A549 (cell line): ENCODE results near the gene ZNF536. TPM values are rescaled to one million over a fixed set of nuclear protein-coding genes. Genes with fewer than 3 reads are reported as not detected.

Experiments
- ATAC-seq, 2 experiments: fragments of 200-7000 bp in 1 of 2; fragments of >200 bp in 1 of 2; cut with Nextera tagmentation in 1 of 2; cut with Tn5 transposase in 1 of 2; 3 replicates each; pipeline versions ENCODE4 v1.8.0 to v1.9.1; 2018 to 2020; ENCODE audit warnings: mild to moderate bottlenecking in 1 of 2, moderate library complexity in 1 of 2
- CTCF ChIA-PET: fragments of 300-600 bp; sonication (Branson Sonifier 250); formaldehyde crosslinking; extraction: SDS; loops from one replicate; lab custom pipeline; 2021; ENCODE audit warnings: antibody characterized with exemption, inconsistent platforms; lab: Yijun Ruan, JAX
- POLR2A ChIA-PET: fragments of 350-600 bp; formaldehyde crosslinking; extraction: SDS; loops from one replicate; lab custom pipeline; 2021; ENCODE audit warnings: antibody characterized with exemption, inconsistent platforms; lab: Yijun Ruan, JAX
- DNase-seq, 2 experiments: peaks; one replicate each; pipeline versions ENCODE4 v3.0.0 to v3.0.0-alpha.2; 2011 to 2016; ENCODE audit warnings: low read depth in 1 of 2, low spot score in 1 of 2
- FAIRE-seq: peaks from 2 replicates; lab custom pipeline; 2011; peaks lifted over from hg19 to GRCh38; lab: Jason Lieb, UNC
- H3K27ac ChIP-seq, 2 experiments: fragments of >200 bp; sonication (Bioruptor Twin); formaldehyde crosslinking; 3 replicates each; pipeline ENCODE4 v1.5.1; 2016 to 2017
- H3K4me1 ChIP-seq: fragments of >200 bp; sonication (Bioruptor Twin); formaldehyde crosslinking; 3 replicates; pipeline ENCODE4 v1.6.1; 2016
- H3K4me2 ChIP-seq: fragments of >200 bp; sonication (Bioruptor Twin); formaldehyde crosslinking; 3 replicates; pipeline ENCODE4 v1.6.1; 2016
- H3K4me3 ChIP-seq: fragments of >200 bp; sonication (Bioruptor Twin); formaldehyde crosslinking; 3 replicates; pipeline ENCODE4 v1.5.1; 2016
- H3K9me3 ChIP-seq: fragments of >200 bp; sonication (Bioruptor Twin); formaldehyde crosslinking; 3 replicates; pipeline ENCODE4 v1.6.1; 2016
- ATOH8 ChIP-seq: fragments of 250-450 bp; sonication (Bioruptor Pico); IDR thresholded peaks from 2 replicates; pipeline ENCODE4 v1.5.0; 2020; ENCODE audit warnings: low read depth, mild to moderate bottlenecking, moderate library complexity
- CBX8 ChIP-seq: fragments of 200-600 bp; sonication (generic); IDR thresholded peaks from 2 replicates; pipeline ENCODE4 v1.6.1; 2016
- CHD2 ChIP-seq: fragments of 150-350 bp; IDR thresholded peaks from 2 replicates; pipeline ENCODE4 v1.6.1; 2014; ENCODE audit warnings: low read length; ENCODE audit not compliant: partially characterized antibody
- EHF ChIP-seq: fragments of 250-450 bp; sonication (Bioruptor Pico); IDR thresholded peaks from 2 replicates; pipeline ENCODE4 v1.5.0; 2020; ENCODE audit warnings: mild to moderate bottlenecking
- EHMT2 ChIP-seq: fragments of 200-600 bp; sonication (generic); IDR thresholded peaks from 2 replicates; pipeline ENCODE4 v1.6.1; 2016; ENCODE audit warnings: antibody characterized with exemption, low read depth, mild to moderate bottlenecking, moderate library complexity
- ESRRA ChIP-seq: fragments of 150-350 bp; IDR thresholded peaks from 2 replicates; pipeline ENCODE4 v1.6.1; 2014; ENCODE audit warnings: mild to moderate bottlenecking, low read length, borderline replicate concordance
- FOSB ChIP-seq: fragments of 250-450 bp; sonication (Bioruptor Pico); IDR thresholded peaks from 2 replicates; pipeline ENCODE4 v1.5.0; 2020; ENCODE audit warnings: mild to moderate bottlenecking, moderate library complexity
- FOXS1 ChIP-seq: fragments of 250-450 bp; sonication (Bioruptor Pico); IDR thresholded peaks from 2 replicates; pipeline ENCODE4 v1.5.0; 2020; ENCODE audit warnings: mild to moderate bottlenecking, moderate library complexity
- GATA3 ChIP-seq: IDR thresholded peaks from 2 replicates; pipeline ENCODE4 v1.6.1; 2012; ENCODE audit warnings: borderline replicate concordance
- HDAC2 ChIP-seq: fragments of 200-600 bp; sonication (generic); IDR thresholded peaks from 2 replicates; pipeline ENCODE4 v1.6.1; 2016
- HMGXB4 ChIP-seq: fragments of 250-450 bp; sonication (Bioruptor Pico); IDR thresholded peaks from 2 replicates; pipeline ENCODE4 v1.5.0; 2021; ENCODE audit warnings: mild to moderate bottlenecking, moderate library complexity, borderline replicate concordance
- HOXA7 ChIP-seq: fragments of 250-450 bp; sonication (Bioruptor Pico); IDR thresholded peaks from 2 replicates; pipeline ENCODE4 v1.5.0; 2020; ENCODE audit warnings: mild to moderate bottlenecking, moderate library complexity
- HOXB13 ChIP-seq: fragments of 250-450 bp; sonication (Bioruptor Pico); IDR thresholded peaks from 2 replicates; pipeline ENCODE4 v1.5.0; 2020; ENCODE audit warnings: low read depth, mild to moderate bottlenecking, moderate library complexity
- JUN ChIP-seq, 2 experiments: fragments of >200 bp; sonication (Bioruptor Twin); formaldehyde crosslinking; IDR thresholded peaks; 2 replicates in 1 of 2; 3 replicates in 1 of 2; pipeline ENCODE4 v1.6.1; 2016 to 2017
- JUNB ChIP-seq: fragments of >200 bp; sonication (Bioruptor Twin); formaldehyde crosslinking; IDR thresholded peaks from 2 replicates; pipeline ENCODE4 v1.6.1; 2016
- KDM5A ChIP-seq: fragments of 200-600 bp; sonication (generic); IDR thresholded peaks from 2 replicates; pipeline ENCODE4 v1.6.1; 2016; ENCODE audit warnings: antibody characterized with exemption, mild to moderate bottlenecking
- MYC ChIP-seq: IDR thresholded peaks from 2 replicates; pipeline ENCODE4 v1.6.1; 2012; ENCODE audit warnings: mild to moderate bottlenecking, inconsistent platforms, low read length, improper control_type of control experiment, borderline replicate concordance
- NPAS2 ChIP-seq: fragments of 250-450 bp; sonication (Bioruptor Pico); IDR thresholded peaks from 2 replicates; pipeline ENCODE4 v1.8.0; 2022; ENCODE audit warnings: mild to moderate bottlenecking, moderate library complexity, borderline replicate concordance
- POLR2A ChIP-seq: IDR thresholded peaks from 2 replicates; pipeline ENCODE4 v1.6.1; 2012; ENCODE audit warnings: mild to moderate bottlenecking, low read length
- RARB ChIP-seq: fragments of 250-450 bp; sonication (Bioruptor Pico); IDR thresholded peaks from 2 replicates; pipeline ENCODE4 v1.8.0; 2021; ENCODE audit warnings: mild to moderate bottlenecking, moderate library complexity
- RNF2 ChIP-seq: fragments of 200-600 bp; sonication (generic); IDR thresholded peaks from 2 replicates; pipeline ENCODE4 v1.6.1; 2016; ENCODE audit warnings: low read depth, mild to moderate bottlenecking, antibody characterized with exemption, moderate library complexity, borderline replicate concordance
- SREBF2 ChIP-seq: fragments of 450-650 bp; IDR thresholded peaks from 2 replicates; pipeline ENCODE4 v1.6.1; 2014; ENCODE audit warnings: mild to moderate bottlenecking, moderate library complexity
- TFCP2L1 ChIP-seq: fragments of 250-450 bp; sonication (Bioruptor Pico); IDR thresholded peaks from 2 replicates; pipeline ENCODE4 v1.5.0; 2021; ENCODE audit warnings: mild to moderate bottlenecking
- TP53 ChIP-seq: fragments of 250-450 bp; sonication (Bioruptor Pico); IDR thresholded peaks from 2 replicates; pipeline ENCODE4 v1.5.0; 2021; ENCODE audit warnings: mild to moderate bottlenecking, moderate library complexity
- ZNF302 ChIP-seq: fragments of 250-450 bp; sonication (Bioruptor Pico); IDR thresholded peaks from 2 replicates; pipeline ENCODE4 v1.9.0; 2021; ENCODE audit warnings: inconsistent platforms, mild to moderate bottlenecking, moderate library complexity
- WGBS: methylation state at CpG from one replicate; pipeline ENCODE4 v1.1.6; 2017; ENCODE audit errors: missing lambda C conversion rate; 5-methylcytosine and 5-hydroxymethylcytosine counted together
- polyA plus RNA-seq, 4 experiments: library from polyadenylated mRNA; depleted of rRNA in 3 of 4; stranded (reverse); fragments of >200 nt; fragmentation: RNase III in 1 of 4; extraction: RNeasy Plus Mini Kit Qiagen cat#74134 plus additional on column Dnase treatment in 1 of 4; gene quantifications; 2 replicates in 3 of 4; 3 replicates in 1 of 4; pipeline ENCODE4 v1.2.3, GENCODE V29; 2011 to 2017
- TF ChIP-seq, protein P1 (sequence below): IDR thresholded peaks from 2 replicates; pipeline ENCODE4 v1.6.1; 2012
- TF ChIP-seq, protein P2 (sequence below): fragments of 150-350 bp; IDR thresholded peaks from 2 replicates; pipeline ENCODE4 v1.6.1; 2014; ENCODE audit warnings: low read depth, mild to moderate bottlenecking, low read length
- TF ChIP-seq, protein P3 (sequence below): fragments of >200 bp; sonication (Bioruptor Twin); formaldehyde crosslinking; IDR thresholded peaks from 2 replicates; pipeline ENCODE4 v1.6.1; 2016

The ZNF536 gene
- polyA plus RNA-seq, 2 of the 4 experiments (the other 2 are of a cell fraction) = not detected

DNA sequence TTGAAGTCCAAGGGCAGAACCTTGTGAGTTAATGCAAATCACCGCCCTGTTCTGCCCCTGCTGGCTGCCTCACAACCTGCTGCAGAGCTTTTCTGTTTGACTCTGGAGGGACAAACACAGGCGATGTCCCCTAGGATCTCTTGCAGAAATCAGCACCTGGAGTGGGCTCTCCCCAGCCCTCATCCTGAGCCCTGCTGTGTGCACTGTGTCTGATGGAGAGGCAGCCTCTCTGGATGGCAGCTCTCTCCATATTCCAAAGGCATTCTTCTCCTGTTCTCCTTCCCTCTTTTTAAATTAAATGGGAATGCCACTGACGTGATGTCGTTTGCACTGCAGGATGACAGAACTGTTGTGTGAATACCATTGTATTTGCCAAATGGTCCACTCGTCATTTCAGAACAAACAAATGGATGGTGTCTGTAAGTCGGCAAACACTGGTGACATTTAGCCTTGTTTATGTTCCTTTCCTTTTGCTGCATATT lies 184.1 kb downstream of the ZNF536 start:
- ATAC-seq = peak in 1 of 2 experiments; percentile 51; a peak in 2 of 6 replicates
- no peaks in the 10 kb centered on the region for H3K4me1 ChIP-seq
- FAIRE-seq = peak; percentile 23
- no peaks in the 10 kb centered on the region for H3K9me3 ChIP-seq
- H3K4me2 ChIP-seq = no peak overlapping the region
- POLR2A ChIA-PET = no interaction called here
- TF ChIP-seq KDM5A (no peak), MYC (no peak), FOXS1 (CRISPR knock-in tag) (no peak), POLR2A (no peak), HOXB13 (no peak), EHF (CRISPR knock-in tag) (no peak), TFCP2L1 (no peak), EHMT2 (no peak), CBX8 (no peak), ESRRA (no peak), RARB (CRISPR knock-in tag) (no peak), JUN (IDR thresholded peaks at IDR 0.05) (no peak), GATA3 (no peak), FOSB (CRISPR knock-in tag) (no peak), ZNF302 (no peak)
- TF ChIP-seq, protein P1, sequence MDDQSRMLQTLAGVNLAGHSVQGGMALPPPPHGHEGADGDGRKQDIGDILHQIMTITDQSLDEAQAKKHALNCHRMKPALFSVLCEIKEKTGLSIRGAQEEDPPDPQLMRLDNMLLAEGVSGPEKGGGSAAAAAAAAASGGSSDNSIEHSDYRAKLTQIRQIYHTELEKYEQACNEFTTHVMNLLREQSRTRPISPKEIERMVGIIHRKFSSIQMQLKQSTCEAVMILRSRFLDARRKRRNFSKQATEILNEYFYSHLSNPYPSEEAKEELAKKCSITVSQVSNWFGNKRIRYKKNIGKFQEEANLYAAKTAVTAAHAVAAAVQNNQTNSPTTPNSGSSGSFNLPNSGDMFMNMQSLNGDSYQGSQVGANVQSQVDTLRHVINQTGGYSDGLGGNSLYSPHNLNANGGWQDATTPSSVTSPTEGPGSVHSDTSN = no peak
- 0% methylated on average over 6 of the region's 6 CpGs for WGBS
- DNase-seq = no peak
- H3K27ac ChIP-seq = no peak overlapping the region
- no peak overlapping the region for H3K4me3 ChIP-seq
- CTCF ChIA-PET = no interaction called here

DNA sequence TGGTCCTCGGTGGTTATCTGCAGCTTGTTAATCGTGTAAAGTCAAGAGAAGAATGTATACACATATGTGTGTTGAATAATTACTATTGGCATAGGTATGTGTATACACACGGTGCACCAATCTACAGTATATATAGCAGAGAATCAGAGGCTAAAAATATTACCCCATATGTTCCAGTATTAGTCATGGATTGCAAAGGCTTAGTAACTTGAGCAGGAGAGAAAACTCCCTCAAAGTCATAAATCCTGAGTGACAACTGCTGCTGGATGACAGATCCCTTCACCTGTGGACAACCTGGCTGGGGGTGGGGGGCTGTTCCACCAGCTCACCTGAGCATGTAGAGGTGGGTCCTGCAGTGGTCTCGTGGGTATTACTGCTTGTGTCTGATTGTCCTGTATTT lies 185.0 kb downstream of the ZNF536 start:
- ATAC-seq (no peak), FAIRE-seq (no peak), DNase-seq (no peak)
- ChIA-PET POLR2A (no interaction called here), CTCF (interaction anchor here (1.9 kb wide), 1 partner anchor 22 kb away, joined by 5 read pairs; no protein-coding TSS in a partner anchor)
- WGBS = 2% methylated on average over 4 of the region's 4 CpGs
- no peaks in the 10 kb centered on the region for H3K4me1 ChIP-seq
- TF ChIP-seq NPAS2 (CRISPR knock-in tag) (no peak), JUN (IDR thresholded peaks at IDR 0.05) (no peak), HMGXB4 (no peak), CHD2 (no peak), FOXS1 (CRISPR knock-in tag) (no peak), TP53 (no peak), ZNF302 (no peak), SREBF2 (no peak), ESRRA (no peak), HDAC2 (no peak), ATOH8 (CRISPR knock-in tag) (no peak), RNF2 (no peak), HOXB13 (no peak), JUNB (no peak), MYC (no peak), HOXA7 (no peak)
- TF ChIP-seq, protein P2, sequence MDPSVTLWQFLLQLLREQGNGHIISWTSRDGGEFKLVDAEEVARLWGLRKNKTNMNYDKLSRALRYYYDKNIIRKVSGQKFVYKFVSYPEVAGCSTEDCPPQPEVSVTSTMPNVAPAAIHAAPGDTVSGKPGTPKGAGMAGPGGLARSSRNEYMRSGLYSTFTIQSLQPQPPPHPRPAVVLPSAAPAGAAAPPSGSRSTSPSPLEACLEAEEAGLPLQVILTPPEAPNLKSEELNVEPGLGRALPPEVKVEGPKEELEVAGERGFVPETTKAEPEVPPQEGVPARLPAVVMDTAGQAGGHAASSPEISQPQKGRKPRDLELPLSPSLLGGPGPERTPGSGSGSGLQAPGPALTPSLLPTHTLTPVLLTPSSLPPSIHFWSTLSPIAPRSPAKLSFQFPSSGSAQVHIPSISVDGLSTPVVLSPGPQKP = no peak
- TF ChIP-seq, protein P3, sequence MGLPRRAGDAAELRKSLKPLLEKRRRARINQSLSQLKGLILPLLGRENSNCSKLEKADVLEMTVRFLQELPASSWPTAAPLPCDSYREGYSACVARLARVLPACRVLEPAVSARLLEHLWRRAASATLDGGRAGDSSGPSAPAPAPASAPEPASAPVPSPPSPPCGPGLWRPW = no peak
- no peaks in the 10 kb centered on the region for H3K9me3 ChIP-seq
- H3K27ac ChIP-seq = no peak overlapping the region
- no peak overlapping the region for H3K4me3 ChIP-seq
- H3K4me2 ChIP-seq = no peak overlapping the region
